GM19023 (cell line): ENCODE data around the gene ARHGAP40.

Experiments used
- ATAC-seq: cut with Tn5 transposase; IDR thresholded peaks from one replicate; pipeline ENCODE4 v1.9.1; 2021; ENCODE audit warnings: mild to moderate bottlenecking, moderate library complexity; ENCODE audit not compliant: unreplicated experiment

ARHGAP40 gene

DNA sequence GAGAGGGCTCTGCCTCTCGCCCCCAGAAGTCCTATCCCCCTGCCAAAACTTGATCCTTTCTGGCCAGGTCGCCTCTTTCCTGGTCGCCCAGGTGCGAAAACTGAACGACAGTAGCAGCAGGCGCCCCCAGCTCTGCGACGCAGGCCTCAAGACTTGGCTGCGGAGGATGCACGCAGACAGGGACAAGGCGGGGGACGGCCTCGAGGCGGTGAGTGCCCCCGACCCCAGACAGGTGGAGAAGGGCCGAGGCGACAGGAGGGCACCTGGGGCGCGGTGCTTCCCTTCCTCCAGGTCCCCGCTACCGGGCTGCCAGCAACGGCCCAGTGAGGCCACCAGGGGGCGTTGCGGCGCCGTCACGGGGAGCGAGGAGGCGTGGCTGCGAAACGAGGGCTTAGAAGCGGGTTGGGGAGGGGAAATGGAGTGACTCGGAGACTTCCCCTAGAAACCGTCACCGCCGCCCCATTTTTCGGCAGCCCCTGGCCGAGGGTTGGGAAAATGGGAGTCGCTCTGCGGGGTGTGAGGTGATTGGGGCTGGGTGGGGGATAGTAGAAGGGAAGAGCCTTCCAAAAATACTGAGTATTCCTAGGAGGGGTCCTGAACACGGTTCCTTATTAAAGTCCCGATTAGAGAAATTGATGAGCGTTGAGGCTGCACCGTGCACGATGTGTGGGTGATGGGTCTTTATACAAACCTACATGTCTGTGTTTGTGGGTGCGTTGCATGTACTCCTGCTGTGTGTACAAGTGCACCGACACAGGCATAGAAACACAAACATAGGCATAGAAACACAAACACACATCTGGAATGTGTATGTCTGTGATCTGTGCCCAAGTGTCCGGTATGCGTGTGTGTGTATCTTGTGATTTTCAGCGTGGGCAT lies 44.6 kb downstream of the ARHGAP40 start:
- peak; percentile 74 for ATAC-seq

DNA sequence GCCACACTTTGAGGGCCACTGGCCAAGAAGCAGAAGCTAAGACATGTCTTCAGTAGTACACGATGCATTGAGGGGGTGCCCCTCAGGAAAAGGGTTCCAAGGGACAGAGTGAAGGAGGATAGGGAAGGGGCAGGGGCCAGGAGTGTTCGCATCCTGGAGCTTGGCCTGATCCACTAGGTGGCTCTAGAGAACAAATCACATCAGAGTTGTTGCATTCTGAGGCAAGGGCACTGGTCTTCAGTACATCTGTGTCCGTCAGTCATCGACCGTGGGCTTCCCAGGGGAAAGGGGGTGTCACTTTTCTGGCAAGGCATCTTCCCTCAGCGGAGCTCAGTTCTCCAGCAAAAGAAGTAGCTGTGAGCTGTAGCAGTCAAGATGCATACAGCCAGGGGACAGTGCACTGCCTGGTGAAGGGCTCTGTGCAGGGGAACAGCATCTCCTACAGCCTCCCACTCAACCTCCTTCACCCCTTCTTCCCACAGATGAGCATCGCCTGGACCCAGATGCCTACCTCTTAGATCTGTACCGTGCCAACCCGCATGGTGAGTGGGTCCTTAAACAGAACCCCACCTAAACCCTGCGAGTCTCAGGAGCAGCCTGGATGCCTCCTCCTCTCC lies 47.8 kb downstream of the ARHGAP40 start:
- no peak for ATAC-seq

DNA sequence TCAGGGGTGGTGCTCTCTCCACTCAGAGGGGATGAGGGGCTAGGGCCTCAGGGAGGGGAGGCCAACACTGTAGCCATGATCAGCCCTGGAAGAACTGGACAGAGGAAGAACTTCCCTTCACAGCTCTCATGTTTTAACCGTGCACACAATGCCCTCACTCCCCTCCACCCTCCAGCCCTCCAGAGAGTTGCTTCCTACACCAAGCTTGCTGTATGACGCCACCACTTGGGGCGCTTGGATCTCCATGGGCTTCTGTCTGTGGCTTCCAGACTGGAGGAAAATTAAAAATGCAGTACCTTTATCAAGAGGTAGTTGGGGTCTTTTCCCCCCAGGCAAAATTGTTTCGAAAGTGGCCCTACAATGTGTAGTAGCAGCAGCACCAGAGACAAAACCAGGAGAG lies 48.4 kb downstream of the ARHGAP40 start:
- no peak for ATAC-seq

DNA sequence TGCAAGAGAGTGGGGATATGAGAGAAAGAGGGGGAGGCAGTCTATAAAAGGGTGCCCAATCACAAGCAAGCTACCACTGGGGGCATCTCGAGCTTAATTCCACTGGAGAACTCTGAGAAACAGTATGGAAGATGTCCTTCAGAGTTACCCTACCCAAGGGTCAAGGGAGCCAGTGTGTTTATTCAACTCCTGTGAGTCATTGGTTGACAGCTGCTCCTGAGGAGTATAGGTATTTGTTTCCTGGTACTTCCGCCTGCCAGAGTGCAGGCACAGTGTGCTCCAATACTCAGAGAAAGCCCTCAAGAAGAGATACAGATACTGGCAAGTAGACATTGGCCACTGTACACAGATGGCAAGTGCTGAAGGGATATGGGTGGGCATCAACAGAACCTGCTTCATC lies 49.5 kb downstream of the ARHGAP40 start:
- no peak for ATAC-seq

DNA sequence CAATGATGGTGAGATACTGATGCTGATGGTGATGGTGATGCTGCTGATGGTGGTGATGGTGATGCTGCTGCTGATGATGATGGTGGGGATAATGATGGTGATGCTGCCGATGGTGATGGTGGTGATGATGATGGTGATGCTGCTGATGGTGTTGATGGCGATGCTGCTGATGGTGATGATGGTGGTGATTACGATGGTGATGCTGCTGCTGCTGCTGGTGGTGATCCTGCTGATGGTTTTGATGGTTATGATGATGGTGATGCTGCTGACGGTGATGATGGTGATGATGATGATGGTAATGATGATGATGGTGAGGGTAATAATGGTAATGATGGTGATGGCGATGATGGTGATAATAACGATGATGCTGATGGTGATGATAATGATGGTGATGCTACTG lies 50.0 kb downstream of the ARHGAP40 start:
- no peak for ATAC-seq

DNA sequence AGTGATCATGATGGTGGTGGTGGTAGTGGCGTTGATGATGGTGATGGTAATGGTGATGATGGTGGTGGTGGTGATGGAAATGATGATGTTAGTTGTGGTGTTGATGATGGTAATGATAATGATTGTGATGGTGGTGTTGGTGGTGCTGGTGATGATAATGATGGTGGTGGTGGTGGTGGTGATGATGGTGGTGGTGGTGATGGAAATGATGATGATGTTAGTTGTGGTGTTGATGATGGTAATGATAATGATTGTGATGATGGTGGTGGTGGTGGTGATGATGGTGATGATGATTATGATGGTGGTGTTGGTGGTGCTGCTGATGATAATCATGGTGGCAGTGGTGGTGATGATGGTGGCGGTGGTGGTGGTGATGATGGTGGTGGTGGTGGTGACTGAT lies 51.4 kb downstream of the ARHGAP40 start:
- ATAC-seq = no peak

DNA sequence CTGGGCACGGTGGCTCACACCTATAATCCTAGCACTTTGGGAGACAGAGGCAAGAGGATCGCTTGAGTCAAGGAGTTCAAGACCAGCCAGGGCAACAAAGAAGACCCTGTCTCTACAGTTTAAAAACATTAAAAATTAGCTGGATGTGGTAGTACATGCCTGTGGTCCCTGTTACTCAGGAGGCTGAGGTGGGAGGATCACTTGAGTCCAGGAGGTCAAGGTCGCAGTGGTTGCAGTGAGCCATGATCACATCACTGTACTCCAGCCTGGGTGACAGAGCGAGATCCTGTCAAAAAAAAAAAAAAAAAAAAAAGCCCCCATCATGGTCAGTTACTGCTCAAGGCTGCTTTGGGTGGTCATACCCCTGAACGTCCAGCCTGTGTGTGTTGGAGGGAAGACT lies 55.8 kb downstream of the ARHGAP40 start:
- no peak for ATAC-seq

DNA sequence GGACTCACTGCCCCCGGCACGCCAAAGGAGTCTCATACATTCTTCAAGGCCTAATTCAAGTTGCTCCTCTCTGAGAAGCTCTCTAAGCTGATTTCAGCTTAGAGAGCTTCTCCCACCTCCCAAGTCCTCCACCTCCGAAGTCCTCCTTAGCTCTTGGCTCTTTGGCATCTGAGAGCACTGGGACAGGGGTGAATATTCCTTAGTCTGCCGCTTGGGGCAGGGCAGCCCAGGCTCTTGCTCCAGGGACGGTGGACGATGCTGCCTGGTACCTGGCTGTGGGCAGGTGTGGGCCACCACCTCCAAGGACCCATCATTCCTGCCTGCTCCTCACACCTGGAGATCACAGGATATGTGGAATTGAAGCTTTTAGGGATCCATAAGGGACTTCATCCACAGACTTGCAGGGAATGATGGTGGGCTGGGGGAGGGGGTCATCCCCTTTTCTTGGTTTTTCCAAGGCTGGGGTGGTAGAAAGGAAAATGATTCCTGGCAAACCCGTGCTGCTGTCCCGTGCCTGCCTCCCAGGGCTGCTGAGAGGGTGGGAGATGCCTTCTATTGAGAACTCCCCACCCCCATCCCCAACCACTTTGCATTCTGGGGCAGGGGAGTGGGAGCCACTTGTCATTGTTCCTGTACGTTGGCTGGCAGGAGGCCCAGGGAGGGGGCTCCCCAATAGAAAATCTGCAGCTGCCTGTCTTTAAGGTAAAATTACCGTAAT lies 57.4 kb downstream of the ARHGAP40 start:
- ATAC-seq = no peak

DNA sequence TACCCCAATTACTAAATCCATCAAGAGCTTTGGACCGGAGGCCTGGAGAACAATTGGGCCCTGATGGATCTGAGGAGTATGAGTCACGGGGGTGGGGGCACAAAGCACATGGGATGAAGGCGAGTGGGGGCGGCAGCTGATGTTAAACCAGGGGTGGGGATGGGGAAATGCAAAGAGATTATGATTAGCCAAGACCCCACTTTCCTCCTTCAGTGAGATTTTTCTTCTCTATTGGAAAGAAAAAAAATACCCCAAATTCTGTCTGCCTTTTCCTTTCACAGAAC lies 57.9 kb downstream of the ARHGAP40 start:
- ATAC-seq = no peak

DNA sequence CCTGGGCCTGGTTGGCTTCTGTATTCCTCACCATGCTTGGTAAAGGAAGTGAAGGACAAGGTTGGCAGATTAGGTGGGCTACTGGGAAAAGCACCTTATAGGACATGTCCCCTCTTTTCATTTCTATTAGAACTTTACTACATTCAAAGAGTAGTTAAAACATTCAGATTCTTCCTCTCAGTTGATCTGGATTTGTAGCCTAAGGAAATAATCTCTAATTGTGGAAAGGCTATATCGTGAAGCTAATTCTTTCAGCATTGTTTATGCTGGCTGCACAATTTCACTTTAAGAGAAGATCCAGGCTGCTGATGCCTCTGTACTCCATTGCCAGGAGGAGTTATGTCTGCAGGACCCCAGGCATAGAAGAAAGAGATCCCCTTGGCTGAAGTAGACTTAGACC lies 58.8 kb downstream of the ARHGAP40 start:
- no peak for ATAC-seq

DNA sequence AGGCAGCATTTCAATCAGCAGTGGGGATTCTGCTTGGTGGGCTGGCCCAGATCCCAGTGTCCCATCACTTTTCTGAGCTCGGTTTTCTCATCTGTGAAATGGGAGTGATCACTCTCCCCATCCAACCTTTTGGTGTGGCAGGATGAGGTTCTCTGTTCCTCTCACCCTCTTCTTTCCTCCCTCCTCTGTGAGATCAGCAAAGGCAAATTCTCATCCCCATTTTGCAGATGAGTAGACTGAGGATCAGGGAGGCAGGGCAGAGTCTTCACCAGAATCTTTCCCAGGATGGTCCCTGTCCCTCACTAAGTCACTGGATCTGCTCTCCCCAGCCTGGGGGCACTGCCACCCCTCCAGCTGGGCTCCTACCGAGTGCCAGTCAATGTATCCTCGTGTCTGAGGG lies 62.1 kb downstream of the ARHGAP40 start:
- no peak for ATAC-seq

DNA sequence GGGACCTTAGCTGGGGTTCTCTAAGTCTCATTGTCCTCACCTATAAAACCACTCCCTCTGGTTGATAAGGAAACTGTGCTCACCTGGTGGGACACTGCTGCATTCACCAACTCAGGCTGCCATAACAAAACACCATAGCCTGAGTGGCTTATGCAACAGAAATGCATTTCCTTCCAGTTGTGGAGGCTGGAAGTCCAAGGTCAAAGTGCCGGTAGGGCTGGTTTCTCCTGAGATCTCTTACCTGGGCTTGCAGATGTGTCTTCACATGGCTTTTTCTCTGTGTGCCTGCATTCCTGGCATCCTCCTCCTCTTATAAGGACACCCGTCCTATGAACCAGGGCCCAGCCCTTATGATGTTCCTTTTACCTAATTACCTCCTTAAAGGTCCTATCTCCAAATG lies 62.7 kb downstream of the ARHGAP40 start:
- ATAC-seq = no peak

DNA sequence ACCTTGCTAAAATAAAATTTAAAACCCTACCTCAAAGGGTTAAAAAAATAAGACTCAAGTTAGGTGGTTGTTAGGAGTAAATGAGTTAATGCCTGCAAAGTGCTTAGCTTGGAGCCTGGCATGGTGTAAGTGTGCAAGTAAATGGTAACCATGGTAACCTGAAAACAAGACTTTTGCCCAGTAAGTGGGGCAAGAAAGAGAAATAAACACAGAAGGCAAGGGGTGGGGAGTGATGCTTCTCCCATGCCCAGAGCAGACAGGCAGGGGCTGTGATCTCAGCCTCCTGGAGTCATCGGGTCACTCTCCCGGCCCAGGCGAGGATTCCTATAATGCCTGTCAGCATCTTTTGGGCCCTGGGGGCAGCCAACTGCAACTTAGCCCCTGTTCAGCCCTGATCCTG lies 63.5 kb downstream of the ARHGAP40 start:
- ATAC-seq = no peak

DNA sequence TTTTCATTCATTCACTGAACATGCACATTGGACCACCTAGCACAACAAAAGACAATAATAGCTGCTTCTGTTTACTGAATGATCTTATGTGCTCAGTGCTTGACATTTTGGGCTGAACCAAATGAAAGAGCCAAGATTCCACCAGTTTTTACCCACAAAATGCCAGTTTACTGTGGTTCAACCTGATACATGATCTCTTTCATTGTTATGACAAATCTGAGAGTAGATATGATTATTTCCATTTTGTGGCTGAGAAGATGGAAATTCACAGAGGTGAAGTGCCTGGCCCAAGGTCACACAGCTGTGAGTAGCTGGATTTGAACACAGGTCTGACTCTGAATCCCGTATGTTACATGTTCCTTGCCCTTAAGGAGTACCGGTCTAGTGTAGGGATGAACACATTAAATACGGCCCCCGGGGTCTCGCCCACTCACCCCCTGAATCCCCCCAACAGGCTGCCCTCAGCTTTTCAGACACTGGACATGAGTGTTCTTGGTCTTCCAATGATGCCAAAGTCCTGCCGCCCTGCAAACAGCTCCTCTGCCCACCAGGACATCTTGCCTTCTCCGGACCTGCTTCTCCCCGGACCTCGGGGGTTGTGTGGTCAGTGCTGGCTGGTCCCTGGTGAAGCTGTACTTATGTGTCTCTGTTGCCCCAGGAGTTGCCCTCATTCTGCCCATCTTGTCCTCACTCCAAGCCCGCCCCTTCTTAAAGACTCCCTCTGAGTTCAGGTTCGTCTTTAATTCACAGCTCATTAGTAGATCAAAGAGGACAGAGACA lies 64.1 kb downstream of the ARHGAP40 start:
- ATAC-seq = no peak

DNA sequence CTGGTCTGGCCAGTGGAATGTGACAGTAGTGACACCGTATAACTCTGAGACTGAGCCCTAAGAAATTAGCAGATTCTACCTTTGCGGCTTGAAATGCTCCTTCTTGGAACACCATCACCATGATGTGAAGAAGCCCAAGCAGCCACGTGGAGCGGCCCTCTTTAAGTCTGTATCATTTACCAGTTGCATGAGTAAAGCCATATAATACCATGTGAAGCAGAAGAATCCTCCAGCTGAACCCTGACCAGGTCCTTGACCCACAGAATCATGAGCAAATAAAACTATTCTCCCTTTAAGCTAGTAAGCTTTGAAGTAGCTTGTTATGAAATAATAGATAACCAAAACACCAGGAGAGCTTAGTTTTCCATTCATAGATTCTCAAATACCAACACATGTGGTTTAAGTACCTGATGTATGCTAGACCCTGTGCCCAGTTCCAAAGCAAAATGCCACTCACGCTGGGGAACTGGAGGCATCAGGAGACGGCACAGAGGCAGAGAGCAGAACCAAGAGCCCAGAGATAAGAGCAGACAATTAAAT lies 65.9 kb downstream of the ARHGAP40 start:
- ATAC-seq = no peak

DNA sequence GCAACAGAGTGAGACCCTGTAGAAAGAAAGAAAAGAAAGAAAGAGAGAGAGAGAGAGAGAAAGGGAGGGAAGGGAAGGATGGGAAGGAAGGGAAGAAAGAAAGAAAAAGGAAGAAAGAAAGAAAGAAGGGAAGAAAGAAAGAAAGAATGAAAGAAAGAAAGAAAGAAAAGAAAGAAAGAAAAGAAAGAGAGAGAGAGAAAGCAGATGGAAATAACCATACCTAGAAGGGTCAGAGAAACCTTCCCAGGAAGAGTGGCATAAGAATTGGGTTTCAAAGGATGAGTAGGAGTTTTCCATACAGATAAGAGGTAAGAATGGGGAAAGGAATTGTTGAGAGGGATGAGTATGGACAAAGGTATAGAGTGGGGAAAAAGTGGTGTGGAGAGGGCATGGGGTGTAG lies 68.1 kb downstream of the ARHGAP40 start:
- no peak for ATAC-seq

DNA sequence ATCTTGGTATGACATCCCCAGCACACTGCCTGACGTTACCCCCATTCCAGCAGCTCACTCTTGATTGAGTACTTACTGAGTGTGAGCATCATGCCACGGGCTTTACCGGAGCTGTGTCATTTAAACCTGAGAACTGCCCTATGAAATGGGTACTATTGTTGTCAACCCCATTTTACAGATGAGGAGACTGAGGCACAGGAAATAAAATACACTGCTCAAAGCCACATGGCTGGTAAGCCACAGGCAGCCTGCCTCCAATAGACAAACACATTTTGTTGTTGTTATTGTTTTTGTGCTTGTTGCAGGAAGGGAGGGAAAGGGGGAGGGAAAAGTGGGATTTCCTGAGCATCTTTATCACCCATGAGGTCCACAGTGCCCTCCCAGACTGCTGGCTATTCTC lies 69.2 kb downstream of the ARHGAP40 start:
- no peak for ATAC-seq

DNA sequence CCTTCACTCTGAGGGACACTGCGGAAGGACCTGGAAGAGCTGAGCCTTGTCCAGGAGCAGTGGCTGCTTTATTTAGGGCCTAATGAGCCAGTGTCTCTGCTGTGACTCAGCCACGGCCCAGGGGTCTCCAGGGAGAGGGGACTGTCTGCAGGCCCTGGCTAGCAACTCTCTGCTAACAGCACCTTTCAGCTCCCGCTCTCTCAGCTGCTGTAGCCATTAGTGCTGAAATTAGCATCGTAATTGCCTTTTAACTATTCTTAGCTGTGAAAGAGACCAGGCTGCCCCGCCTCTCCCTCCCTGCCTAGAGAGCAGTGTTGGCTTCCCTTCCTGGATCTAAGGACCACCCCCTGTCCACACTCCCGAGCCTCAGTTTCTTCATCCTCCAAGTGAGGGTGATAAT lies 69.6 kb downstream of the ARHGAP40 start:
- ATAC-seq = no peak

DNA sequence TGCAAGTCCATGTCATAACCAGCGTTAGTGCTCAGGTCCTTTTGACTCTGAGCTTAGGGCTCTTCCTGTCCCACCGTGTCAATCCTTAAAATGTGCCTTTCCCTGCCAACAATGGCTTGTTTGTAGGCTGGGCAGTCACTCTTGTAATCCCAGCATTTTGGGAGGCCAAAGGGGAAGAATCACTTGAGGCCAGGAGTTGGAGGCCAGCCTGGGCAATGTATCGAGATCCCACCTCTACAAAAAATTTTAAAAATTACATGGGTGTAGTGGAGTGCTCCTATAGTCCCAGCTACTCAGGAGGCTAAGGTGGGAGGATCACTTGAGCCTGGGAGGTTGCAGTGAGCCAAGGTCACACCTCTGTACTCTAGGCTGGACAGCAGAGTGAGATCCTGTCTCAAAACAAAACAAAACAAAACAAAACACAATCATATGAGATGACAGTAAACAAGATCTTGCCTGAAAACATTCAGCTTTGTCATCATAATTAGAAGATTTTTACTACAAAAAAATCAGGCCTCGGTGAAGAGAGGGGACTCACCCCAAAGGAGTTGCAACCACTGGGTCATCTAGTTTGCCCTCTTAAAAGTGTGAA lies 70.2 kb downstream of the ARHGAP40 start:
- ATAC-seq = no peak

DNA sequence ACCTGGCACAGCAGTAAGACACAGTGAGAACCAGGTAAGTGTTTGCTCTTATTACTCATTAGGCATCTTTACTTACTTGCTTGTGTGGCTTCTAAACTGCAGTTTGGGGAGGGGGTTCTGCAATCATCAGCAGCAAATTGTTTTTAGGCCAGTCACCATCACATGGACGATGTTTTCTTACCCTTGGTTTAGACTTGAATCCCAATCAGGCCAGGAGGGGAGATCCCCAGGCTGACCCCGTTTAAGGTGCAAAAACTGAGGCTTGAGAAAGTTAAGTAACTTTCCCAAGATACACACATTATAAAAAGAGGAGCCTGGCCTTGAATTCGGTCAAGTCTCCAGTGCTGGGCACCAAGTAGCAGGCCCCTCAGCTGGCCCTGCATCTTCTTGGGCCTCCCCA lies 70.9 kb downstream of the ARHGAP40 start:
- ATAC-seq = no peak

DNA sequence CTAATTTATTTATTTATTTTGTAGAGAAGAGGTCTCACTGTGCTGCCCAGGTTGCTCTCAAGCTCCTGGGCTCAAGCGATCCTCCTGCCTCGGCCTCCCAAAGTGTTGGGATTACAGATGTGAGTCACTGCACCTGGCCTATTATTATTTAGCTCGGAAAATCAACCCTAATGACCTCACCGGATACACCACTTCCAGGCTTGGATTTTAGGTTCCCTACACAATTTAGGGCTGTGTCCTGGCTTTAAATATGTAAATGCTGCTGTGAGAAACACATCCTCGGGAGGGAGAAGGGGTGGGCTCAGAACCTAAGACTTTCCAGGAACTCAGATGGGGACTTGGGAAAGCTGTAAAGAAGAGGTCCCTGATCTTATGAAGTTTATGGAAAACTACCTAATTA lies 71.7 kb downstream of the ARHGAP40 start:
- no peak for ATAC-seq
